ENCODE results near the gene IP6K3.

IP6K3 gene

GRCh38 chr6:33761922-33762629 lies 15.4 kb upstream of the IP6K3 start:
- peak in 1 of 3 experiments; percentile 17 for DNase-seq (ENCODE audit: low read depth in 2 of 3, low spot score in 2 of 3)

- DNase-seq (ENCODE audit: low read depth in 2 of 3, low spot score in 2 of 3): no peak
Observed at GRCh38 chr6:33761581-33761921, 14.8 kb upstream of the IP6K3 start.

- no peak for DNase-seq (ENCODE audit: low read depth in 2 of 3, low spot score in 2 of 3)
Observed at GRCh38 chr6:33759887-33760629, 13.4 kb upstream of the IP6K3 start.

GRCh38 chr6:33758815-33759216 lies 12.1 kb upstream of the IP6K3 start:
- DNase-seq (ENCODE audit: low read depth in 2 of 3, low spot score in 2 of 3): no peak

GRCh38 chr6:33757906-33758305 lies 11.2 kb upstream of the IP6K3 start:
- no peak for DNase-seq (ENCODE audit: low read depth in 2 of 3, low spot score in 2 of 3)

- no peak for DNase-seq (ENCODE audit: low read depth in 2 of 3, low spot score in 2 of 3)
Observed at GRCh38 chr6:33757113-33757512, 10.4 kb upstream of the IP6K3 start.

- no peak for DNase-seq (ENCODE audit: low read depth in 2 of 3, low spot score in 2 of 3)
Observed at GRCh38 chr6:33756211-33756954, 9.7 kb upstream of the IP6K3 start.

- DNase-seq (ENCODE audit: low read depth in 2 of 3, low spot score in 2 of 3): no peak
Observed at GRCh38 chr6:33755070-33755869, 8.6 kb upstream of the IP6K3 start.

GRCh38 chr6:33754222-33754621 lies 7.5 kb upstream of the IP6K3 start:
- DNase-seq (ENCODE audit: low read depth in 2 of 3, low spot score in 2 of 3): no peak

GRCh38 chr6:33752646-33753015 lies 5.9 kb upstream of the IP6K3 start:
- DNase-seq (ENCODE audit: low read depth in 2 of 3, low spot score in 2 of 3): no peak

GRCh38 chr6:33751771-33752645 lies 5.3 kb upstream of the IP6K3 start:
- DNase-seq (ENCODE audit: low read depth in 2 of 3, low spot score in 2 of 3): no peak

- no peak for DNase-seq (ENCODE audit: low read depth in 2 of 3, low spot score in 2 of 3)
Observed at GRCh38 chr6:33750244-33750991, 3.7 kb upstream of the IP6K3 start.

- DNase-seq (ENCODE audit: low read depth in 2 of 3, low spot score in 2 of 3): no peak
Observed at GRCh38 chr6:33749401-33749800, 2.7 kb upstream of the IP6K3 start.

GRCh38 chr6:33748841-33749240 lies 2.1 kb upstream of the IP6K3 start:
- DNase-seq (ENCODE audit: low read depth in 2 of 3, low spot score in 2 of 3): no peak

- no peak for DNase-seq (ENCODE audit: low read depth in 2 of 3, low spot score in 2 of 3)
Observed at GRCh38 chr6:33747823-33748222, 1.1 kb upstream of the IP6K3 start.

GRCh38 chr6:33746036-33746600 lies 587 bp downstream of the IP6K3 start:
- no peak for DNase-seq (ENCODE audit: low read depth in 2 of 3, low spot score in 2 of 3)

GRCh38 chr6:33745548-33745947 lies 1.2 kb downstream of the IP6K3 start:
- DNase-seq (ENCODE audit: low read depth in 2 of 3, low spot score in 2 of 3): no peak

GRCh38 chr6:33744895-33745546 lies 1.7 kb downstream of the IP6K3 start:
- DNase-seq (ENCODE audit: low read depth in 2 of 3, low spot score in 2 of 3): no peak

Data from activated CD8-positive, alpha-beta memory T cell treated with anti-CD3 and anti-CD28 coated beads for 48 hours (primary cell).